Activated naive CD4-positive, alpha-beta T cell (primary cell): ENCODE data around the gene ARSG.
"Not testable (repeated sequence)": the region's sequence is repeated elsewhere in the genome, so short reads cannot be mapped to it uniquely, and the experiment has no call there.

Source experiments
- DNase-seq, 4 experiments: peaks; one replicate each; lab custom pipeline; 2025; lab: John Stamatoyannopoulos, UW

The ARSG gene

DNA sequence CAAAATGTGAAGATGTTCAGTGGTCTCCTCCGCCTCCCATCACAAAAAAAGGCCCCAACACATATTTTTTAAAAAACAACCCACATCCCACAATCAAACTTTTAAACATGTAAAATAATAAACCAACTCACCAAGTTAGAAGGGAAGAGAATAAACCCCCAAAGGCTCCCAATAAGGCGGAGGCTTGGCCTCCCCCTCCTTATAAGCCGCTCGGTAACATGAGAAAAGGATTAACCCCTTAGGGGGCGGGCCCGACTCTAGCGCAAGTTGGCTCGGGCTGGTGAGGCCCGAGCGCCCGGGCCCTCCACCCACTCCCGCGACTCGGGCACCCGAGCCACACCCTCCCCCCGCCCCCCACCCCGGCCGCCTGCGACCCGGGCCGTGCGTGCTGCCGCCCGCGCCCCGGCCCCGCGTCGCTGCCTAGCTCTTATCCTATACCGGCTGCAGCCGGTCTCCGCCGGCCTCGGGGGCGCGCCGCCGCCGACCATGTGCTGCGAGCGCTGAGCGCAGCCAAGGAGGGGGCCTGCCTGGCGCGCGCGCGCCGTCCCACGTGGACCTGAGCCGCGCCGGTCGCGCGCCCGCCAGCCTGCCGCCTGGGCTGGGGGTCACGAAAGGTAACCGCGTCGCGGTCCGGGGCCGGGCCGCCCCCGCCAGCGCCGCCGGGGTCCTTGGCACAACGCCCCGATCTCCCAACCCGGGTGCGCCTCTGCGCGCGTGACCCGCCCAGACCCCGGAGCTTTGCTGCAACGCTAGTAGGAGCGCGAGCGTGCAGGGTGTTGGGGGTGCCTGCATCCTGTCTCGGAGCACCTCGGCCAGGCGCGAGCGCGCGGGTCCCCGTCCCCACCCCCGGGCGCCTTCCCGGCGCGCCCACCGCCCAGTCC, at the start of gene ARSG, which contains the start of gene SLC16A6:
Gene ARSG, plus strand, starts transcription at position 541 of the 881 bp plus-strand sequence. CDS start 15,999 bp downstream, outside the sequence.
Gene SLC16A6, minus strand, starts transcription at position 173 of the 881 bp plus-strand sequence. CDS start 12,807 bp downstream, outside the sequence.
- peak; percentile 62 to 81 (median 76) for DNase-seq

DNA sequence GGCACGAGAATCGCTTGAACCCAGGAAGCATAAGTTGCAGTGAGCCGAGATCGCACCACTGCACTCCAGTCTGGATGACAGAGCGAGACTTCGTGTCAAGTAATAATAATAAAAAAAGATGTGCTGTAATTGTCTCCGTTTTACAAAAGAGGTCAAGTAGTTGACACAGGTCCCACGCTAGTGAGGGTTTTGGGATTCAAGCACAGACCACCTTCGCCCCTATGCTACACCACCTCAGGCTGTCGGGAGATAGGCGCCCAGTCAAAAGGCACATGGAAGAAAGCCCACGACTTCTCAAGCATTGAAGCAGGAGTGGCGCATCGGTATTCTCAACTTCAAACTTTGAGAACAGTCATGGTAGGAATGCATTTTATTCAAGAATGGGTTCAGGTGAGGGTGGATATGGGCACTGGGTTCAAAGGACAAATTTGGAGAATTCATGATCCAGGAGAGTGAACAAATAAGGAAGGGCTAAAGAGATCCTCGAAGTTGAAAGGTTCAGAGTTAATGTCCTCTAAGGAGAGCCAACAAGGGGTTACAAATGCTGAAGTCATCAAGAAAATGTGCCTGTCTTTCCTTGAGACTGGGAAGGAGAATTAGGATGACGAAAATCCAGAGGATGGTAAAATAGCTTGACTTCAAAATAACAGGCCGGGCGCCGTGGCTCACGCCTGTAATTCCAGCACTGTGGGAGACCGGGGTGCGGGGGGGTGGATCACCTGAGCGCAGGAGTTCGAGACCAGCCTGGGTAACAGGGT, 44.8 kb upstream of the ARSG start:
- DNase-seq = no peak

DNA sequence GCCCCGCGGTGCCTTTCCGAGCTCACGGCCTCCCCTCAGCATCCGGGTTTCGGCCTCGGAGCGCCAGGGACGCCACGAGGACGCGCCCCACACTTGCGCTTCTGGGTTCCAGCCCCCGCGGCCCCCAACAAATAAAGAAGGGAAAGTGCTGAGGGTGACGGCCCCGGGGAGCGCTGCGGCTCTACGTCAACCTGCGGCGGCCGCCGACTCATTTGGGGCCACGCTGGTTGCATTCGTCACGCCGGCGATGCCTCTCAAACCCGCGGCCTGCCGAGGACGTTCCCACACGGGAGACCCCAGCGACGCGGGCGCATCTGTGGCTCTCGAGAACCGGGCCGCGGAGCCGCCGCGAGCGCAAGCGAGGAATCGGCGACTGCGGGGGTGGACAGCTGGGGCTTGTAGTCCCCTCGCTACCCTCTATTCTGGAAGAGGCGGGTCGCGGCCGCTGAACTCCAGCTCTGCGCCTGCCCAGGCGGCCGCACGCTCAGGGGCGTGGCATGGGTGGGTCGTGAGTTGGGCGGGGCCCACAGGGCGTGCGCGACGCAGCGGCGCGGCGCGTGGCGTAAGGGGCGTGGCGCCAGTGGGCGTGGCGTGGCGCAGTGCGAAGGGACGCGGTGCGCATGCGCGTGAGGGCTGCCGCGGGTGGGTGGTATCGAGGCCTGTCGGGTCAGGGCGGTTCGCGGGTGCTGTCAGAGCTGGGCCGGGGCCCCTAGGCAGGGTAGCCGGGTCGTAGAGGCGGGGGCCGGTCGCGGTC, 43.7 kb upstream of the ARSG start, which contains the start of gene AMZ2:
Gene AMZ2, plus strand, starts transcription at position 599 of the 754 bp plus-strand sequence. CDS start 2,145 bp downstream, outside the sequence.
- DNase-seq = peak; percentile 98

DNA sequence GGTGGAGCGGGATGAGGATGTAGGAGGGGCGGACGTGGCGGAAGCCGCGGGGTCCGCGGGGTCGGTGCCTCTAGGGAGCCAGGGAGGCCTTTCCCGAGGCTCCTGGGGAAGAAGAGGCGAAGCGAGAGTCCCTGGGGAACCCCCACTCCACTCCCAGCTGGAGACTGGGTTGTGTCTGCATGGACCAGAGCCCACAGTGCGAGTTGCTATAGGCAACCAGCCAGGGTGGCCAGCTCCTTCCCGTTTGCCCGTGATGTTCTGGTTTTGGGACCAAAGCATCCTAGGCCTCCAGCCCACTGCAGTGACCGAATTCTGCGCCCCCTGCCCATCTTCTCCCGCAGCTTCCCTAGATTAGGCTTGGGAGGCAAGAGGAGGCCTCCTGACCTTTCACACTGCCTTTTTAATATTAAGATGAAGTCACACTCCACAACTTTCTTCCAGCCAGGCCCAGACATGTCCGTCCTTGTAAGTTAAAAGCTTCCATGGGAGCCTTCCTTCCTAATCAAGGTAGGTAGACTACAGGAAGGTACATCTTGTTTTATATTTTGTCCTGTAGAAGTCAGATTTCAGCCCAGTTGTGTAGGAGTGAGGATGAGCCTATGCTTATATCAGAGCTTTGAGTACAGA, 43.0 kb upstream of the ARSG start:
- no peak for DNase-seq

DNA sequence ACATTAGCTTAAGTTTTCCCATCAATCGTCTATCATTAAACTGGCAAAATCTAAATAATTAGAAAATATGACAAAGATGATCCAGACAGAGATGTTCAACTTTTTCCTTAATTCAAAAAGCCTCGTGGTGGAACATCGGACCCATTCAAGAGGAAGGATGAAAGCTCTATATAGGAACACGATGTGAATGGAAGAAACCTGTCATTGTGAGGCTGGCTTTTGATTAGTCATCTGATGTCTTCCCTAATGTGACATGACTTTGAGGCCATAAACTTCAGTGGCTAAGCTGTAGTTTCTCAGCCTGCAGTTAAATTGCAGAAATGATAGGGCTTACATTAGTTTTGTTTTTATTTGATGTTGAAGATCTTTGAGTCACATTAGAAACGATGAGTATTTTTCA, 42.4 kb upstream of the ARSG start:
- no peak for DNase-seq

DNA sequence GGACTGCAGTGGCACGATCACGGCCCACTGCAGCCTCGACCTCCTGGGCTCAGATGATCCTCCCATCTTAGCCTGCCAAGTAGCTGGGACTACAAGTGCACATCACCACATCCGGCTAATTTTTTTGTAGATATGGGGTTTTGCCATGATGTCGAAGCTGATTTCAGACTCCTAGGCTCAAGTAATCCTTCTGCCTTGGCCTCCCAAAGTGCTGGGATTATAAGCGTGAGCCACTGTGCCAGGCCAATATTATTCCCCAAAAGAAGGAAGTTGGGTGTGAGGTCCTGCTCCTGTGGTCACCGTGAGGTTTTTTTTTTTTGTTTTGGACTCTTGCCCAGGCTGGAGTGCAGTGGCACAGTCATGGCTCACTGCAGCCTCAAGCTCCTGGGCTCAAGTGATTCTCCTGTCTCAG, 41.9 kb upstream of the ARSG start:
- no peak for DNase-seq

DNA sequence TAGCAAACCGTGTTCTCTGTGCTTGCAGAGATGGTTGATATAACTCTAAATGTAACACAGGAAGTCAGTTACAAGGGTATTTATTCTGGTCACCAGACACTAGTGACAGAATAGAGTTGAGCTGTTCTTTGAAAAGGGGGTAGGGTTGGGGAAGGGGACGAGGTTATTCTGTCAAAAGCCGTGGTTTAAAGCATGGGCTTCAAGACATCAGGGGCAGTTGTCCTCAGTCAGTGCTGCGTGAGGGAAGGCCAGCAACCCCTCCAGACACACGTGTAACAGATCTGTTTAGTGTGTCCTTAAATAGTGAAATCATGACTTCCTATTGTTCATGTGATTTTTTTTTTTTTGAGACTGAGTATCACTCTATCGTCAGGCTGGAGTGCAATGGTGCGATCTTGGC, 37.9 kb upstream of the ARSG start:
- DNase-seq = not testable (repeated sequence)

DNA sequence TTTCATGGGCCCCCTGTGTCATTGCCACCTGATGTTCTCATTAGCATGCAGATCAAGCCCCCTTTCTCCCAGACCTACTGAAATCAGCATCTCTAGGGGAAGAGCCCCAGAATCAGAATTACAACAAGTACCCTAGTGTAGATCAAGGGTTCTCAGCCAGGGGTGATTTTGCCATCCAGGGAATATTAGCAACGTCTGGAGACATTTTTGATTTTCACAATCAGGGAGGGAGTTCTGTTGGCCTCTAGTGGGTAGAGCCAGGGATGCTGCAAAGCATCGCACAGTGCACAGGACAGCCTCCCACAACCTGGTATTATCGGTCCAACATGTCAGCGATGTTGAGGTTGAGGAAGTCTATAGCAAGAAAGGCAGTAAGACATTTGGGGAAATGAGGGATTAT, 36.1 kb upstream of the ARSG start:
- no peak for DNase-seq

DNA sequence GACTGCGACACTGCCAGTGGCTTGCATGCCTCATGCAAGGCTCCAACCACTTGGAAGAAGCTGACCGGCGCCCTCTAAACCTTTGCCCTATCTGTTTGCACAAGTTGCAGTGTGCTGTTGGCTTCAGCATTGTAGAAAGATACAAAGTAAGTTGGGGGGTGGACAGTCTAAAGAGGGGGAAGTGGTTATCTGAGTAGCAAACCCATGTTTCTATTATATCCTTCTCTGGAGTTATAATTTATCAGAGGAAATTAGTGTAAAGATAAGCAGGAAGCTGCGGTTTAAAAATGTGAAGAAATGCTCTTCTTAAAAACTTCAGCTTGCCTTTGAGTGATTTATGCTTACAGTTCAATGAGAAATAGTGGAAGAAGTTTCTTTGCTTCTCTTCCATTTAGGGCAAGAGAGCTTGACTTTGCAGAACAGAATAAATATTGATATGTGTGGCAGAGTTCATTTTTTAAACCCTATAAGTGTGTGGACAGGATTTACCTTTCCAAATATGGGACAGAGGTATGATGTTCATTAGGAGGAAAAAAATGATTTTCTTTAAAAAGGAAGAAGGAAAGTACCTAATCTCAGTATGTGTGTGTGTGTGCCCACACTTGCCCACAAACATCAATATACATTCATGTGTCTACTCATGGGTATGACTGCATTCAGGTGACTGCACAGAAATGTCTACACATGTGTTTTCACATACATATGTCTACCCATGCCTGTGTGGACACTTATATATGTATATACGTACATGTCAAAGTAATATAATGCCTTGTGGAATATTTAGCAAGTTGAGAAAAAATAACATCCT, 35.4 kb upstream of the ARSG start:
- no peak for DNase-seq

DNA sequence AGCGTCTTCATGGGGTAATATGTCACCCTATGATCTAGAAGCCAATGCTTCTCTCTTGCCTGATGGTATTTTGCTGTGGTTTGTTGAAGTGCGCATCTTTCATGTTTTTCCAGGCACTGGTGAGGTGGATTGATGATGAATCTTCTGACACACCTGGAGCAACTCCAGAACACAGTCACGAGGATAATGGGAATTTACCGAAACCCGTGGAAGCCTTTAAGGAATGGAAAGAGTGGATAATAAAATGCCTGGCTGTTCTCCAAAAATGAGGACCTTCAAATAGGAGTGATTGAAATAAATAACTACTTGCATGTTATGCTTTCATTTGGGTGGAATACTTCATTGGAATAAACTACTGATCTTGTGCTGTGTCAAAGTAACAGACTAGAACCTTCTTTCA, 34.6 kb upstream of the ARSG start:
- not testable (repeated sequence) for DNase-seq

DNA sequence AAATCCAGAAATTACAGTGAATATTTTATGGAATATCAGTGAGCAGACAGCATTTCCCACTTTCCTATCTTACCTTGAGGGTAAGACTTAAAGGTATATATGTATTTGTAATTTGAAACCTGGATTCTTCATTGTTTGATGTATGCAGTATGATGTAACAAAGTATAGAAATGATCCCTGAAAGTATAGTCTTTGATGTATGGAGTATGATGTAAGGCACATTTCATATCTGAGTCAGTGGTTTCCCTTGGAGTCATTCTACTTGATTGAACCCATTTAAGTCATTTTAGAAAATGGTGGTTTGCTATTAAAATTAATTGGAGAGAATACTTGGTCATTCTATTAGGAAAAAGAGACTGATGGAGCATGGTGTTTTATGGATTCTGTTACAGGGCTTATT, 33.4 kb upstream of the ARSG start:
- DNase-seq = no peak

DNA sequence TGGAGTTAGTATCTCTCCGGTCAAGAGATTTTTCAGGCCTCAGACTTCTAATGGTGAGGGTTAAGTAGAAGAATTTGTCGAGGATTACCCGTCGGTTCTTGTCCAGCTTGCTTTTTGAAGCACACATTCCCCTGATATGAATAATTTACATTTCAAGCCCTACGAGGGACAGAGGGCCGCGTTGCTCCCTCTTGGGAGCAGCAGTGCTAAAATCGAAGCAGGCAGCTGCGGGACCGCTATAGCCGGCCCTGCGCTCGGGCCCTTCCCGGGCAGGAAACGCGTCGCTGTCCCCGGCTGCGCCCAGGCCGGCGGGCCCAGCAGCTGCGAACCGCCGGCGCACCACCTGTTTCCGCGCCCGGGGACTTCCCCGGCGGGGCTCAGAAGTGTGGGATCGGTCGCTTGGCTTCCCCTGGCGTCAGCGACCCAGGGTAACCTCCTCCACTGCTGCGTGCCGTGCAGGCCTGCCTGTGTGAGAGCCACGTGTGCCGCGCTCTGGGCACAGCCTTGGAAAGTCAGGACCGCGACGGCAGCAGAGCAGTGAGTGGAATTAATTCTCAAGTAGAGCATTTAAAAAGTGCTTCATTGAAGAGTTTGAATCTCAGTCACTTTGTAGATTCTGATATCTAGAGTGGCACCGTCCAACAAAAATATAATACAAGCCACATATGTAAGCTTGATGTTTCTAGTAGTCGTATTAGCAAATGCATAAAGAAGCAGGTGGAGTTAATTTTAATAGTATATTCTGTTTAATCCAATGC, 32.2 kb upstream of the ARSG start:
- DNase-seq = peak in 3 of 4 experiments; percentile 10 to 47 (median 26)

DNA sequence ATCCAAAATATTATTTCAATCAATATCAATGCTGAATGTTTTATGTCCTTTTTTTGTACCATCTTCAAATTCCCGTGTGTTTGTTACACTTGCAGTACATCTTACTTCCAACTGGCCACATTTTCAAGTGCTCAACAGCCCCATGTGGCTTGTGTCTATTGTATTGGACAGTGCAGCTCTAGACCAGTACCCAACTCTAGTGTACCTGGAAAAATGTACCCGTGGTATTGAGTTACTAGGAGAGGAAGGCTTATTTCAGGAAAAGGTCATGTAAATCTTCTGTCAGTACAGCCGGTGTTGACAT, 31.7 kb upstream of the ARSG start:
- DNase-seq = not testable (repeated sequence)

DNA sequence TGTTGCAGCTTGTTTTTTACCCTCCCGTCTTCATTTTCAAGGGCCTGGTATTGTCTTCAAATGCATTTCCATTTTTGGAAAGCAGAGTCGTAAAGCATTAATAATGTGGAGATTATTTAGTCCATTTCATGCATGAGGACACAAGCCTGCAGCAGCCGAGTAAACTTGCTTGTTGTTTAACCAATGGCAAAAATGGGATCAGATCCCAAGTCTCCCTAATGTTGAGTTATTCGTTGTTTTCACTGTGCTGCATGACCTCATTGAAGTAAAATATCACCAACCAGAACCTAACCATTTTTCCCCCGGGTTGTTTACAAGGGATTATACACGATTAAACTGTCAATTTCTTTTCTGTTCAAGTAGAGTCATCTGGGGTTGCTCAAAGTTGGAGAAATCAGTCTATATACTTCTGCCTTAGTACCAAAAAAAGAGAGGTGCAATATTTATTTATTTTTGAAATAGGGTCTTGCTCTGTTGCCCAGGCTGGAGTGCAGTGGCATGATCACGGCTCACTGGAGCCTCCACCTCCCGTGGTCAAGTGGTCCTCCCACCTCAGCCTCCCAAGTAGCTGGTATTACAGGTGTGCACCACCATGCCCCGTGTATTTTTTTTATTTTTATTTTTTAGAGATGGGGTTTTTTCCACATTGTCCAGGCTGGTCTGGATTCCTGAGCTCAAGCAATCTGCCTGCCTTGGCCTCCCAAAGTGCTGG, 31.1 kb upstream of the ARSG start:
- DNase-seq = no peak

DNA sequence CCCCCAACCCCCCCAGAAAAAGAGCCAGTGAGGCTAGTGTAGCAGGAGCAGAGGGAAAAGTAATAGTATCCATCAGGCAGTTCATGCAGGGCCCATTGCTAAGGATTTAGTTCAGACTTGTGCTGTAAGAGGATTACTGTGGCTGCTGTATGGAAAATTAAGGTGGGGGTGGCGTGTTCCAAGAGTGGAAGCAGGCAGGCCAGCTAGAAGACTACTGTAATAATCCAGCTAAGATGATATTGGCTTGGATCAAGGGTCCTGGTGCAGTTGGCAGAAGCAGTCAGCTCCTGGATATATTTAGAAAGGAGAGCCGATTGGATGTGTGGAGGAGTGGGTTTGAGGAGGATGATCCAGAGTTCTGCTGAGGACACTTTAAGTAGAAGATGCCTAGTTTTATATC, 28.8 kb upstream of the ARSG start:
- DNase-seq = not testable (repeated sequence)

DNA sequence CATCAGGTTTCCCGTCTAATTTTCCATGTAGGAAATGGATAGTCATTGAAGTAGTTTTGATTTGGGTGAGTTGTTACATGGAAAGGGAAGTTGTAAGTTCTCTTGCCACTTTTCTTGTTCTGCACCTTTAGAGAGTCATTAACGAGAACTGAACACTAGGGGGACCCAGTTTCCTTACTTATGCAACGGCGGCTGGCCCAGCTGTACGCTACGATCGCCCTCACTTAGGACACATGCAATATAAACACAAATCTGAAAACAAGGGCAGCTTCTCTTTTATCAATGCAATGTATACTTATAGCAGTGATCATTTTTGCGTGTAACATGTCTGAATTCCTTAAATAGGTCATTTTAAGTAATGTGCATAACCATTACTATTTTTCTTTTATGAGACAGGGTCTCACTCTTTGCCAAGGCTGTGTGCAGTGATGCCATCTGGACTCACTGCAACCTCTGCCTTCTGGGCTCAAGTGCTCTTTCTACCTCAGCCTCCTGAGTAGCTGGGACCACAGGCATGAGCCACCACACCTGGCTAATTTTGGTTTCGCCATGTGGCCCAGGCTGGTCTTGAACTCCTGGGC, 28.1 kb upstream of the ARSG start:
- DNase-seq = not testable (repeated sequence)

DNA sequence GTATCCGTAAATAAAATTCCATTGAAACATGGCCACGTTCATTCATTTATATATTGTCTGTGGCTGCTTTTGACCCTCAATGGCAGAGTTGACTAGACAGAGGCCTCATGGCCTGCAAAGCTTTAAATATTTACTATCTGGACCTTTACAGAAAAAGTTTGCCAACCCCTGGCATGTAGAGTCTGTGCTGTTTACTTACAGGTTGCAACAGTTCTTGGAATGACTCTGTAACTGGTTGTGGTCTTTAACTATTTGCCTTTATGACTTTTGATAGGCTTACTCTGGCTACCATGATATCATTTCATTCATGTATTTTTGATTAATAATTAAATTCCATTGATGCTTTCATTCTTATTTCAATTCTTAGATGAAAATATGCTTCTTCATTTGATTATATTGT, 25.5 kb upstream of the ARSG start:
- DNase-seq = not testable (repeated sequence)

DNA sequence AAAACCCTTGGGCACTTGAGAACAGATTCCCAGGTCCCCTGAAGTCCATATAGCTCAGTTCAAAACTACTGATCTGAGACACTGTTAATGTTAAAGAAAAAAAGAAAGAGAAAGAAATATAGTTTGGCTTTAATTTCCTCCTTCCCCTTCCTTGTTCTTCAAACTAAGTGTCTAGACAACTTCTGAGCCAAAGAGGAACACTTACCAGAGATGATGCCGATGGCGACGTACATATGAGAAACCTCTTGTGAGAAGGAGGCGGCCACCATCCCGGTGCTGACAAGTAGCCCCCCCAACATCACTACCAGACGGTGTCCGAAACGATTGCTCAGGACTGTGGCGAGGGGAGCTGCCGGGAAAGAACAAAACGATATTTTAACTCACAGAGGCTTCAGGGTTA, 17.6 kb upstream of the ARSG start:
- DNase-seq = no peak

DNA sequence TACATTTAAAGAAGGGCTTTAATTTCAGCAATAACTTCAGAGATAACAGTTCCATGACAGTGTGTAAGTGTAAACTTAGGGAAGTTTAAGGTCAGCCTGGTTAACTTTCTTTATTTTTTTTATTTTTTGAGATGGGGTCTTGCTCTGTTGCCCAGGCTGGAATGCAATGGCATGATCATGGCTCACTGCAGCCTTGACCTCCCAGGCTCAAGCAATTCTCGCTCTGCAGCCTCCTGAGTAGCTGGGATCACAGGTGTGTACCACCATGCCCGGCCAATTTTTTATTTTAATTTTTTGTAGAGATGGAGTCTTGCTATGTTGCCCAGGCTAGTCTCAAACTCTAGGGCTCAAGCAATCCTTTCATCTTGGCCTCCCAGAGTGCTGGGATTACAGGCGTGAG, 15.0 kb upstream of the ARSG start:
- DNase-seq = not testable (repeated sequence)
